Dendritic cell treated with granulocyte-macrophage colony-stimulating factor and Interleukin-4, amounts not matched to agents 40 ng/mL and 50 ng/mL, for 4 days (primary cell): ENCODE data around the gene DENND5B.

ENCODE experiments used
- H3K27ac Mint-ChIP-seq: one replicate; pipeline ENCODE4 v1.8.0; 2022; ENCODE audit warnings: mild to moderate bottlenecking, mixed read lengths
- H3K27me3 Mint-ChIP-seq: one replicate; pipeline ENCODE4 v1.8.0; 2022; ENCODE audit warnings: mild to moderate bottlenecking, mixed read lengths
- H3K36me3 Mint-ChIP-seq: one replicate; pipeline ENCODE4 v1.8.0; 2022; ENCODE audit warnings: low read depth, mixed read lengths
- H3K4me1 Mint-ChIP-seq: one replicate; pipeline ENCODE4 v1.8.0; 2022; ENCODE audit warnings: low read depth, mixed read lengths
- H3K4me3 Mint-ChIP-seq: one replicate; pipeline ENCODE4 v1.8.0; 2022; ENCODE audit warnings: mild to moderate bottlenecking, moderate library complexity, mixed read lengths
- H3K9me3 Mint-ChIP-seq: one replicate; pipeline ENCODE4 v1.8.0; 2022; ENCODE audit warnings: mixed read lengths
- intact Hi-C: fragments of 100-400 bp; cut with micrococcal nuclease; formaldehyde crosslinking; loops from one replicate; pipeline ENCODE4 v1.15.0; 2022

The DENND5B gene

DNA sequence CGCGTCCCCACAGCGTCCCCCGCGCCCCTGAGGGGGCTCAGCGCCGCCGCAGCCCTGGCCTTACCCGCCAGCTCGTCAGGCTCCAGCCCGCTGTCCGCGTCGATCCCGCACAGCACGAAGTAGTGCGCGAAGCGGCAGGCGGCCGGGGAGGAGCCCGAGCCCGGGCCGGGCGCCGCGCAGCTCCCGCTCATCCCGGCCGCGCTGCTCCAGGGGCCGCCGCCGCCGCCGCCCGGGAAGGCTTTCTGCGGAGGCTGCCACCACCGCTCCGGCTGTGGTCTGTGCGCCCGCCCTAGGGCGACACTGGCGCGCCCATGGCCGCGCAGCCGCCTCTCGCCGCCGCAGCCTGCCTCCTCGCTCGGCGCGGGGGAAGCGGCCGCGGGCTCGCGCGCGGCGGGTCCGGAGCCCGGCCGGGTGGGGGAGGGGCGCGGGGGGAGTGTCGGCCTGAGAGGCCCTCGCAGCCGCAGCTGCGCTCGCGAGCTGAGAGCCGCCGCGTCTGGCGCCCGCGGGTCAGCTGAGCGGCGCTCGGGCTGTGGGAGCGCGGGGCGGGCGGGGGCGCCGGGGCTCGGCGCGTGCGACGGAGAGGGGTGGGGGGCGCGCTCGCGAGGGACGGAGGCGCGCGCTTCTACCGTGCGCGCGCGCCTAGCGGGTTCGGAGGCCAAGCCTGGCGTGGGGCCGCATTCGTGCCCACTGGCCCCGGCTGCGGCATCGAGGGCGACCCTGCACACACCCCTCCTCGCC, at the start of gene DENND5B:
Gene DENND5B, minus strand, starts transcription at position 495 of the 738 bp plus-strand sequence. Its CDS starts 304 bp downstream, at position 191.
- Mint-ChIP-seq H3K27ac (peak within 1 kb of the TSS; percentile 42), H3K9me3 (no peaks in the 10 kb centered on the region), H3K4me1 (peaks cover 13% of the 10 kb centered on the region), H3K27me3 (peaks cover 44% of the 10 kb centered on the region), H3K4me3 (peak within 1 kb of the TSS; percentile 87), H3K36me3 (no peaks in the 10 kb centered on the region)
- intact Hi-C loops: loop anchor here (5.0 kb wide), 1 partner anchor 41 kb away; no protein-coding TSS in a partner anchor

- intact Hi-C loops: loop anchor here (5.0 to 10.0 kb wide), 2 partner anchors 42 to 380 kb away; partner anchors contain the start of gene DENND5B
- H3K27me3 Mint-ChIP-seq: peaks cover 15% of the 10 kb centered on the region
- H3K36me3 Mint-ChIP-seq: no peaks in the 10 kb centered on the region
- no peak overlapping the region for H3K4me3 Mint-ChIP-seq
- peaks cover 36% of the 10 kb centered on the region for H3K4me1 Mint-ChIP-seq
- no peaks in the 10 kb centered on the region for H3K9me3 Mint-ChIP-seq
- H3K27ac Mint-ChIP-seq: no peak overlapping the region
Measured at GRCh38 chr12:31634620-31635019, 43.7 kb upstream of the DENND5B start.

GRCh38 chr12:31633464-31633863, 42.5 kb upstream of the DENND5B start:
- Mint-ChIP-seq H3K27ac (no peak overlapping the region), H3K36me3 (no peaks in the 10 kb centered on the region), H3K4me1 (peaks cover 36% of the 10 kb centered on the region), H3K27me3 (peaks cover 19% of the 10 kb centered on the region), H3K9me3 (no peaks in the 10 kb centered on the region), H3K4me3 (no peak overlapping the region)
- intact Hi-C loops: loop anchor here (5.0 to 10.0 kb wide), 2 partner anchors 41 to 379 kb away; partner anchors contain the start of gene DENND5B

- intact Hi-C loops: loop anchor here (5.0 to 10.0 kb wide), 2 partner anchors 40 to 377 kb away; partner anchors contain the start of gene DENND5B
- Mint-ChIP-seq H3K27ac (peak overlapping the region; percentile 58), H3K4me3 (peak overlapping the region; percentile 27), H3K27me3 (peaks cover 19% of the 10 kb centered on the region), H3K4me1 (peaks cover 28% of the 10 kb centered on the region), H3K36me3 (no peaks in the 10 kb centered on the region), H3K9me3 (no peaks in the 10 kb centered on the region)
Measured at GRCh38 chr12:31631809-31632208, 40.9 kb upstream of the DENND5B start.

DNA sequence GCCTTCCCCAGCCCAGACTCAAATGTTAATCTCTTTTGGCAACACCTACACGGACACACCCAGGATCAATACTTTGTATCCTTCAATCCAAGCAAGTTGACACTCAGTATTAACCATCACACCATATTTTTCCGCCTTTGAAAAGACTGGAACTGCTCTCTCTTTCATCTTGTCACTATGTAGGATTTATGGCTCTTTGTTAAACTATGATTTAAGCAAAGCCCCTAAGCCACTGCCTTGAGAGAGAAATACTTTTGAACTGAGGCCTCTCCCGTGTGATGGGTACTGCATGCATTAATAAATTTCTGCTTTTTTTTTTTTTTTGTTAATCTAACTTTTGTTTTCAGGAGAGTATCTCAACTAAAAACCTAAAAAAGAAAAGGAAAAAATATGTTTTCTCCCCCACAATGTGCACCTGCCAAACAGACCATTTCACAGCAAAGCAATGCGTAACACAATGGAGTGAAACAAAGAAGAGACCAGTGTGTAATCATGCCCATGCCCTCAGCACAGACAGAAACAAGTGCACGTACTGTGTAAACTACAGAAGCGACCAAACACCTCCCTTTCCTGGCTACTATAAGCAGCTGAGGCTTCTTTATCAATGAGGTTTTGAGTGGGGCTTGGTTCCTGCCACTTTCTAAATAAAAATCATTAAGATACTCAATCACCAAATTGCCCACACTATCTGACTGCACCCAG, 40.2 kb upstream of the DENND5B start:
- intact Hi-C loops: loop anchor here (5.0 to 10.0 kb wide), 2 partner anchors 39 to 376 kb away; partner anchors contain the start of gene DENND5B
- peak overlapping the region; percentile 58 for H3K27ac Mint-ChIP-seq
- H3K9me3 Mint-ChIP-seq: no peaks in the 10 kb centered on the region
- H3K4me1 Mint-ChIP-seq: peaks cover 23% of the 10 kb centered on the region
- peaks cover 20% of the 10 kb centered on the region for H3K27me3 Mint-ChIP-seq
- no peaks in the 10 kb centered on the region for H3K36me3 Mint-ChIP-seq
- no peak overlapping the region for H3K4me3 Mint-ChIP-seq

- no peaks in the 10 kb centered on the region for H3K36me3 Mint-ChIP-seq
- no peaks in the 10 kb centered on the region for H3K9me3 Mint-ChIP-seq
- peaks cover 20% of the 10 kb centered on the region for H3K27me3 Mint-ChIP-seq
- no peak overlapping the region for H3K4me3 Mint-ChIP-seq
- intact Hi-C loops: loop anchor here (5.0 to 10.0 kb wide), 2 partner anchors 38 to 375 kb away; partner anchors contain the start of gene DENND5B
- peaks cover 17% of the 10 kb centered on the region for H3K4me1 Mint-ChIP-seq
- H3K27ac Mint-ChIP-seq: no peak overlapping the region
Measured at GRCh38 chr12:31629756-31630732, 39.1 kb upstream of the DENND5B start.

GRCh38 chr12:31627456-31628054, 36.6 kb upstream of the DENND5B start:
- peaks cover 17% of the 10 kb centered on the region for H3K27me3 Mint-ChIP-seq
- H3K4me1 Mint-ChIP-seq: peaks cover 12% of the 10 kb centered on the region
- no peaks in the 10 kb centered on the region for H3K9me3 Mint-ChIP-seq
- H3K36me3 Mint-ChIP-seq: no peaks in the 10 kb centered on the region
- no peak overlapping the region for H3K4me3 Mint-ChIP-seq
- intact Hi-C loops: no loop called here
- H3K27ac Mint-ChIP-seq: no peak overlapping the region

- Mint-ChIP-seq H3K4me3 (no peak overlapping the region), H3K27me3 (peaks cover 12% of the 10 kb centered on the region), H3K9me3 (no peaks in the 10 kb centered on the region), H3K27ac (no peak overlapping the region), H3K4me1 (peaks cover 1% of the 10 kb centered on the region), H3K36me3 (no peaks in the 10 kb centered on the region)
- intact Hi-C loops: no loop called here
Measured at GRCh38 chr12:31626270-31626995, 35.5 kb upstream of the DENND5B start.

- H3K9me3 Mint-ChIP-seq: no peaks in the 10 kb centered on the region
- intact Hi-C loops: no loop called here
- H3K4me3 Mint-ChIP-seq: no peak overlapping the region
- H3K36me3 Mint-ChIP-seq: no peaks in the 10 kb centered on the region
- no peak overlapping the region for H3K27ac Mint-ChIP-seq
- H3K27me3 Mint-ChIP-seq: peaks cover 3% of the 10 kb centered on the region
- H3K4me1 Mint-ChIP-seq: no peaks in the 10 kb centered on the region
Measured at GRCh38 chr12:31622038-31622437, 31.1 kb upstream of the DENND5B start.

- Mint-ChIP-seq H3K9me3 (no peaks in the 10 kb centered on the region), H3K4me3 (no peak overlapping the region), H3K36me3 (no peaks in the 10 kb centered on the region), H3K27ac (no peak overlapping the region), H3K4me1 (no peaks in the 10 kb centered on the region), H3K27me3 (peaks cover 2% of the 10 kb centered on the region)
- intact Hi-C loops: no loop called here
Measured at GRCh38 chr12:31620311-31620710, 29.4 kb upstream of the DENND5B start.

- intact Hi-C loops: no loop called here
- no peak overlapping the region for H3K27ac Mint-ChIP-seq
- peaks cover 2% of the 10 kb centered on the region for H3K27me3 Mint-ChIP-seq
- H3K4me3 Mint-ChIP-seq: no peak overlapping the region
- no peaks in the 10 kb centered on the region for H3K36me3 Mint-ChIP-seq
- no peaks in the 10 kb centered on the region for H3K9me3 Mint-ChIP-seq
- H3K4me1 Mint-ChIP-seq: no peaks in the 10 kb centered on the region
Measured at GRCh38 chr12:31618228-31619025, 27.5 kb upstream of the DENND5B start.

DNA sequence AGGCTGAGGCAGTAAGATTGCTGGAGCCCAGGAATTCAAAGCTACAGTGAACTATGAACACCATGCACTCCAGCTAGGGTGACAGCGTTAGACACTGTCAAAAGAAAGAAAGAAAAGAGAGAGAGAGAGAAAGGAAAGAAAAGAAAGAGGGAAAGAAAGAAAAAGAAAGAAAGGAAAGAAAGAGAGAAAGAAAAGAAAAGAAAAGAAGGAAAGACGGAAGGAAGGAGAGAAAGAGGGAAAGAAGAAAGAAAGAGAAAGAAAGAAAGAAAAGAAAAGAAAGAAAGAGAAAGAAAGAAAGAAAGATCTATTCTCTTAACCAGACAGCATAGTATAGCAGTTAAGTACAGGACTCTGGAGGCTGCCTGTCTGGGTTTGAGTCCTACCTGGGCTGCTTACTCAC, 21.9 kb upstream of the DENND5B start:
- no peaks in the 10 kb centered on the region for H3K4me1 Mint-ChIP-seq
- intact Hi-C loops: no loop called here
- no peak overlapping the region for H3K27ac Mint-ChIP-seq
- H3K4me3 Mint-ChIP-seq: no peak overlapping the region
- peaks cover 8% of the 10 kb centered on the region for H3K9me3 Mint-ChIP-seq
- peaks cover 3% of the 10 kb centered on the region for H3K27me3 Mint-ChIP-seq
- H3K36me3 Mint-ChIP-seq: no peaks in the 10 kb centered on the region
